GM21381 (cell line): ENCODE measurements around the gene PPP2R2D.
"Not testable (repeated sequence)": the region's sequence is repeated elsewhere in the genome, so short reads cannot be mapped to it uniquely, and the experiment has no call there.

ENCODE experiments used
- ATAC-seq: cut with Tn5 transposase; IDR thresholded peaks from one replicate; pipeline ENCODE4 v1.9.1; 2021; ENCODE audit warnings: mild to moderate bottlenecking, moderate library complexity; ENCODE audit not compliant: unreplicated experiment

PPP2R2D gene

DNA sequence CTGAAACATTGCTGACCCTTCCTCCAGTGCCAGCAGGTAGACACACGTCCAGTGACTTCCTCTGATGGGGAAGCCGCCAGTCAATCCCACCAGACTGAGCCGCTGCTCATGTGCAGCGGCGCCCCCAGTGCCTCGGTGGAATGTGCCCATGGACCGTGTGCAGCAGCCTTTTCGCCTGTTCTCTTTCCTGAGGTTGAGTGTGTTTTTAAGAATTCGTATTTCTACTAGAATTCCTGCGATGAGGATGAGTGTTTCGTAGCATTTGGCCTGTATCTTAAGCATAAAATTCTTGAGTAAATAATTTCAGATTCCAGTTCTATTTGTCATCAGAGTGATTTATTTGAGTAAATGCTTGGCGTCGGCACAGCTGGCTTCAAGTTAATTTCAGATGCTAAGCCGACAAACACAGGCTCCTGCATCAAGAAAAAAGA, 45.5 kb downstream of the PPP2R2D start:
- no peak for ATAC-seq

DNA sequence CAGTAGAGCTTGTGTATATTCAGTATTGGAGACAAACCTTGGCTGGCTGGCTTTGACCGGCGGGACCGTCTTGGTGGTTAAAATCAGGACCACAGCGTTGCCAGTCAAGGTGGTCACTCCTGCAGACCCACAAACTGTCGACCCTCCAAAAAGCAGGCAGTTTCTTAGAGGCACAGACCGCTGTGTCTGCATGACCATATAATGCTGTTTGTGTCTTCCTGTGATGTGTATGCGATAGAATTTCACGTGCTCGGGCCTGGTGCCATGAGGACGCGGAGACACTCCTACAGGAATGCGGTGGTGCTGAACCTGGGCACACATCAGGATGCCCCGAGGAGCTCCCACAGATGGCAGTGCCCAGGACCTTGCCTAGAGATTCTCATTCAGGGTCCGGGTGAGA, 46.1 kb downstream of the PPP2R2D start:
- no peak for ATAC-seq

DNA sequence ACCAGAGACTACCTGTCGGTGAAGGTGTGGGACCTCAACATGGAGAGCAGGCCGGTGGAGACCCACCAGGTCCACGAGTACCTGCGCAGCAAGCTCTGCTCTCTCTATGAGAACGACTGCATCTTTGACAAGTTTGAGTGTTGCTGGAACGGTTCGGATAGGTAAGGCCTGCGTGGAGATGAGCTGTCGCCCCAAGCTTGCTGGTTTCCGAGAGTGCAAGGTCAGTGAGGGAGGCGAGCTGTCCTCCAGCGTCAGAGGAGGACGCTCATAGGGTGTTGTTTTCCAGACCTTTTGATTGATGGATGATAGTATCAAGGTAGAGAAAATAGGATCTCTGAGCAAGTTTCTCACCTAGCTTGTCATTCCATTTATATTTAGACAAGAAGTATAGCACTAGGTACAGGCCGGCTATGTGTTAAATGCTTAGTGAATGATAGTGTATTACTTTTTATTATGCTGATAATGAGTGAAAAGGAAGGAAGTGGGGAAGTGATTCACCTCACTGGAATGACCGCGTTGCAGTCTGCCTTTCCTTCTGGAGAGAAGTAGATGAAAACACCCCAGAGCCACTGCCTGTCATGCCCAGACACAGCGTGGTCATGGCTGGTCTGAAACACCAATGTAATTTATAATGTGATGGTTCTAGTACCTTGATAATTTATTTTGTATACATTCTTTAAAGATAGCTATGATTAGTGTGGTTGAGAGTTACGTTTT, 47.0 kb downstream of the PPP2R2D start:
- no peak for ATAC-seq

DNA sequence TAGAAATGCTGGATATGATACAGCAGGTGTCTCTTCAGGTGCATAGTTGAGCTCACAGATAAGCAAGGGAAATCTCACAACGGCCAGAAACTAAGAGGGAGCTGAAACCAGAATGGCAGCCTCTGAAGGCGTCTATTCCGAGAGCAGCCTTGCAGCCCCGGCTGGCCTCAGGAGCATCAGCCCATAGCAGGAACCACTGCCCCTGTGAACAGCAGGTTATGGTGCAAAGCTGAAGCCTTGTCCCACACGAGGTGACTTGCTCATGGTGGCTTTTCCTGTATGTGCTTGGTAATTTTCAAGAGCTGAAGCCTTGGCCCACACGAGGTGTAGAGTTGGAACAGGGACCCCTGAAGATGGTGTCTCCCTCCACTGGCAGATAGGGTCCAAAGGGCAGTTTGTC, 47.7 kb downstream of the PPP2R2D start:
- ATAC-seq: no peak

DNA sequence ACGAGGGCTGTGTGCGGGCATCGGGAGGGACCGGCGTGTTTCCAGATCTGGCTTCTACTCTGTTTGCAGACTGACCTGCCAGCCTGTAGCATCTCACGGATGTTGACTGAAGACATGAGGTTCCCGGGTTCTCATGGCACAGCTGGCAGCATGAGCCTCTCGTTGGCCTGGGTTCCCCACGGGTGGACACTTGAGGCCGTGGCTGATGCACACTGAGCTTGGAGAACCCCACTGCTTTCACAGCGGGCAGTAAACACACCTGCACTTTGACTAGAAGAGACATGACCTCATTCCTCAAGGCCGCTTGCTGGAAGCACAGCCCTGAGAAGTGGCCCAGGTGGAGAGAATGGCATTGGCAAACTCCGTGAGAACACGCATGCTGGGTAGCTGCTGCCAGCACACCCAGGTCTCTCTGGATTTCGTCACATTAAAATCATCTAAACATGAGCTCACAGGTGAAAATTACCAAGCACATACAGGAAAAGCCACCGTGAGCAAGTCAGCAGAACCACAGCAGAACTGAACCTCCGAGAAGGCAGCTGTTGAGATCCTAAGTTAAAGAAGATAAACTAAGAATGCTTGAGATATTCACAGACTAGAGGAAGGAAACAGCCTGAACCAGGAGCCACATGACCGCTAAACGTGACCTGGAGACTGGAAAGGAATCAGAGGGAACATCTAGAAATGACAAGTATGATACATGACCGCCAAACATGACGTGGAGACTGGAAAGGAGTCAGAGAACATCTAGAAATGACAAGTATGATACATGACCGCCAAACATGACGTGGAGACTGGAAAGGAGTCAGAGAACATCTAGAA, 48.4 kb downstream of the PPP2R2D start:
- no peak for ATAC-seq

DNA sequence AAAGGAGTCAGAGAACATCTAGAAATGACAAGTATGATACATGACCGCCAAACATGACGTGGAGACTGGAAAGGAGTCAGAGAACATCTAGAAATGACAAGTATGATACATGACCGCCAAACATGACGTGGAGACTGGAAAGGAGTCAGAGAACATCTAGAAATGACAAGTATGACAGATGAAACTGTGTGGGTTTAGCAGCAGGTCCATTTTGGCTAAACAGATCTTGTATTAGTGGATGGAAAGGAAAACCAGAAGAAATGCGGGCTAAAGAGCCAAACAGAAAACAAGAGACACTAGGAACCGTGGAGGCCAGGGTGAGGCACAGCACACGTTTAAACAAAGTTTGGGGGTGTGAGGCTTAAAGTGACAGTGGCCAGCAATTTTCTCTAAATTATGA, 49.1 kb downstream of the PPP2R2D start:
- ATAC-seq: not testable (repeated sequence)

DNA sequence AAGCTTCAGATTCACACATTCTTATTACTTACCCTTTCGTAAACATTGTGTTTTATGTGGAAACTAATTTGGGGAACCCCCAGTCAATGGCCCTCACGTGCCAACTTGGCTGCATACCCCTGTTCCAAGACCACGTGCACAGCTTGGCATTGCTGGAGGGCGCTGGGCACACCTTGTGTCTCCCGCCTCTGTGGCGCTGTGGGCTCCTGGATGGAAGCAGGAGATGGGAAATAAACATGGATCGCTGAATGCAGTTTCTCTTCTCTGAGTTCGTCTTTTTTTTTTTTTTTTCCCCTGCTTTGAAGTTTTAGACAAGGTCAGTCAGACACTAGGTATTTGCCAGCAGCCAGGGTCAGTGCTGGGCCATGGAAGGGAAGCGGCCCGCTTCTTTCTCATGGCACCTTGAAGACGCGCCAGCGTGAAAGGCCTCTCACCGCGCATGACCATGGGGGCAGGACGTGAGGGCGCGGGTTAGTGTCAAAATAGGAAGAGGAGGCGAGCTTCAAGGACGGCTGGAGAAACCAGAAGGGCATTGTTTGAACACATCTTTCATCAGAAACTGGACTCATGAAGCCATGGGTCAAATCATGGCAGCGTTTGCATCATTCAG, 53.7 kb downstream of the PPP2R2D start:
- ATAC-seq: no peak

DNA sequence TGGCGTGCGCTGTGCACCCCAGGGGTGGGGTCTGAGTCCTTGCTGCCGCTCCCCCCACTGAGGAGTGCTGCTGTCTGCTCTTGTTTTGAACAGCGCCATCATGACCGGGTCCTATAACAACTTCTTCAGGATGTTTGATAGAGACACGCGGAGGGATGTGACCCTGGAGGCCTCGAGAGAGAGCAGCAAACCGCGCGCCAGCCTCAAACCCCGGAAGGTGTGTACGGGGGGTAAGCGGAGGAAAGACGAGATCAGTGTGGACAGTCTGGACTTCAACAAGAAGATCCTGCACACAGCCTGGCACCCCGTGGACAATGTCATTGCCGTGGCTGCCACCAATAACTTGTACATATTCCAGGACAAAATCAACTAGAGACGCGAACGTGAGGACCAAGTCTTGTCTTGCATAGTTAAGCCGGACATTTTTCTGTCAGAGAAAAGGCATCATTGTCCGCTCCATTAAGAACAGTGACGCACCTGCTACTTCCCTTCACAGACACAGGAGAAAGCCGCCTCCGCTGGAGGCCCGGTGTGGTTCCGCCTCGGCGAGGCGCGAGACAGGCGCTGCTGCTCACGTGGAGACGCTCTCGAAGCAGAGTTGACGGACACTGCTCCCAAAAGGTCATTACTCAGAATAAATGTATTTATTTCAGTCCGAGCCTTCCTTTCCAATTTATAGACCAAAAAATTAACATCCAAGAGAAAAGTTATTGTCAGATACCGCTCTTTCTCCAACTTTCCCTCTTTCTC, 55.0 kb downstream of the PPP2R2D start:
- no peak for ATAC-seq

DNA sequence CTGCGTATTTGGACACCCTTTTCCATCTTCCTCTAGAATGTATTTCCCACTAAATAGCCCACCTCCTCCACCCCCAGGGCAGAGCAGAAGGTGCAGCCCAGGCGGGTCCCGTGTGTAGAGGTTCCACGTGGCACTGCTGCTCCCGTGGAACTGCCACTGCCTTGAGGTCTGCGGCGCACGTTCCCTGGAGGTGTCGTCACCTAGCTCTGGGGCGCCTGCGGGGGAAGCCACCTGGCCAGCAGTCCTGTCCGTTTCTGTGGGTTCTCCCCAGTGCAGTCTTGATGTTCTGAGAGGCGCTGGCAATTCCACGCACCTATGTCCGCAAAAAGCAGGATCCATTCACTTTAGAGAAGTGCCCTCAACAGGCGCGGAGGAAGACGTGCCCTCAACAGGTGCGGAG, 59.0 kb downstream of the PPP2R2D start:
- ATAC-seq: no peak

DNA sequence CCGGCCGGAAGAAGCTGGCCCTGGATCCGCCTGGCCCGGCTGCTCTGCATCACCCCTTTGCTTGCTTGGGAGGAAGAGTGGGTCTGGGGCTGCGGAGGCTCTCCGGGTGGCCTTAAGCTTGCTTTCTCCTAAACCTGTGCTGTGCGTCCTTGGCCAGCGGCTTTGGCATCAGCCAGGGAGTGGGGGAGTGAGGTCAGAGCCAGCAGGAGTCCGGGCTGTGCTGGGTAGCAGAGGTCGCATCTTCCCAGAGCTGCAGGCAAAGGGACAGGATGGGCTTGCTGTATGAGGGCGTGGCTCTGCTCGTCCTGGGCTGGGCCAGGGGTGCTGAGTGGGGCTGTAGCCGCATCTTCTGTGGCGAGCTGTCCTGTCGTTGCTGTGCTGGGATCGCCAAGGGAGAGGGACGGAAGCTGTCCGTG, 59.8 kb downstream of the PPP2R2D start:
- ATAC-seq: no peak

DNA sequence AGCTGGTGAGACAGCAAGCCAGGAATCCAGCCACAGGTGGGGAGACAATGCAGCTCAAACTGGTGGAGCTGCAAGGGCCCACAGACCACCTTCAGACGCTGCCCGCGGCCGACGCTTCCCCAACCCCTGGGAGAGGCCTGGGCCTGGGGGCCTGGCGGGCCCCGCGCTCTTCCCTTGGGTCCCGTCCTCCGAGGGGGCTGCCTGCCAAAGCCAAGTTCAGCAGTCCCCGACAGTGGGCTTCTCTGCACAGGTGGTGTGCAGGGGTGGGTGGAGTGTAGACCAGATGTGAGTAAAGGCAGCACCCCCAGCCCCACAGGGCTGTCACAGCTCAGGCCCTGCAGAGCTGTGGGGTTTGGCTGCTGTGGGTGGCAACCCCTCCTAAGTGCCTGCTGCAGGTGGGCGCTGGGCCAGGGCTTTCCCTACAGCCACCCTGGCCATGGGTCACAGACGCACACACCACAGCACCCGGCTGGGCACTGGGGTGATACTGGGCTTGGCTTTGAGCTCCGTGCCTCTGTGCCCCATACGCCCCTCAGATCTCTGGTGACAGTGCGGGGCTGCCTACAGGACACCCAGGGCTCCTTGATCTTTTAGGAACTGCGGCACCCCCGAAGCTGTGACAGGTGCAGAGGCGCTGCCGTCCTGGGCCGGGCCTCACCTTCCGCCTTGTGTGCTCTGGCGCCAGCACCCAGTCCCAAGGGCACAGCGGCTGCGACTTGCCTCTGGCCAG, 60.4 kb downstream of the PPP2R2D start:
- no peak for ATAC-seq

DNA sequence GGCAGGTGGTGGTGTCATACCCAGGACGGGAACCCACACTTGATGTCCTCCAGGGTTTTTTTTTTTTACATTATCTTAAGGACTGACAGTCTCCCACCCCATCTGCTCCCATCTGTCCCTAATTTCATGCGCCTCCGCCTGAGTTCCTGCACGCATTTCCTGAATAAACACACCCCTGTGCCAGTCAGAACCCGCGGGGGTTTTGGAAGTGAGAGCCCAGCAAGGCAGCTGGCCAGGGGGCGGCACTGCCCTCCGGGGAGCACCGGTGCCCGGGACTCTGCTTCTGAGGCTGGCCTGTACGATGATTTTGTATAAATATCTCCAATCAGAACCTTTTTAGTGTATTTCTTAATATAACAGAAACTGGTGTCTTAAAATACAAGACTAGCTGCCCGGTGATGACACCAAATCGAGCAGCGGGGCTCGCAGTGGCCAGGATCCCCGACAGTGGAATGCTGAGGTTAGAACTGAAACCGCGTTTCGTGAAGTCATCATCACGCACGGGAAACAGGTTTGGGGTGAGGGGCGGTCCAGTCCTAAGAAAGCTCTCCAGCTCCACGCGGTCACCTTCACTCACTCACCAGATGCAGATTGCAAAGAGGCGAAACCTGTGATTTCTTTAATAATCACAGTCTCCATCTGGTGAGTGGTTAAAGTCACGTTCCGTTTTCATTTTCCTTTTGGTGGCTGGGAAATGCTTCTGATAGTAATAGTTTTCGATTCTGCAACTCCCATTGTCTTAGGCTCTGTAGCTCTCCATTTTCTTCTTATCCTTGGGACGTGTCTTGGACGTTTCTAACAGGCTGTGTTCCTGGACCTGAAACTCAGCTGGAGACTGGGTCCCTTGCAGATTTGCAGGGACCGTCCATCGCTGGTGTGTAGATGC, 61.2 kb downstream of the PPP2R2D start:
- no peak for ATAC-seq

DNA sequence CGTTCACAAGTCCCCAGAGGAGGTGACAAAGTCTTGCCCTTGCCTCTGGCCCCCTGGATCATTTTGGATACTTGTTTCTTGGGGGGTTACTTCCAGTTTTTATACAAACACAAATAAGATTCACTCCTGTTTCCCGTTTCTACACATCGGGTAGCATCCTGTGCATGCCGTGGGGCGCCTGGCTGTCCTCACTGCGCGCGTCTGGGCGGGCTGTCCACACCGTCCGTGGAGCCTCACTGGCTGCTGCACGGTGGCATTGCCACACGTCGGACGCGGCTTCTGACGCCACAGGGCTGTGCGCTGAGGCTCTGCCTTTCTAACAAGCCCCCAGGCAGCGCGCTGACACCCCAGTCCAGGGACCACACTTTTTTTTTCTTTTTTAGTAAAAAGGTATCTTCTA, 62.5 kb downstream of the PPP2R2D start:
- no peak for ATAC-seq

DNA sequence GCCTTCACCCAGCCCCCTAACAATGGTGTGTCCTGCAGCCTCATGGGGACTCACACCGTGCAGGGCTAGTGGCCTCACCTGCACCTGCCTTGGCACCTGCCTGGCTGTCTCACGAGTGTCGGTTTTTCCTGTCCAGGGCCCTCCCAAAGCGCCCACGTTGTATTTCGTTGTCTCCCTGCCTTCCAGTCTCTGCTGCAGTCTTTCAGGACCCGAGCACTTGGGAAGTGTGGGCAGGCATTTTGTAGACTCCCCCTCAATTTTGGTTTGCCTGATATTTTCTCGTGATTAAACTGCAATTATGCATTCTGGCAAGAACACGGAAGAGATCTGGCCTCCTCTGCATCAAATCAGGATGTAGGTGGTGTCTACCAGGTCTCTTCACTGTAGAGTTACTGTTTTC, 63.0 kb downstream of the PPP2R2D start:
- ATAC-seq: no peak

DNA sequence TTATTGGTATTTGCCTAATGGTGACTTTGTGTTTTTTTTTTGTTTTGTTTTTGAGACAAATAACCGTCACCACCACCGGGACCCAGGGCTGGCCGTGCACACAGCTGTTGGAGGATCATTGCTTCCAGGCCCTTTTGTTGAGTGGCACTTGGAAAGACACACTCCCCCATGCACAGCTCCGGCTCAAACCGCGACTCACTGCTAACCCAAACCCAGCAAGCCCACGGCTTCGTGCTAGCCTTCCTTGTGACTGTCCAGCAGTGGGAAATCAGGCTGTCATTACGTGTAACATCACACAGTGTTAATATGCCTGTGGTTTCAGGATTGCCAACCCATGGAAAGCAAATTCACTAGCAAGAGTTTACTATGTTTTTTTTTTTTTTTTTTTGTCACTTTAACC, 63.5 kb downstream of the PPP2R2D start:
- no peak for ATAC-seq

DNA sequence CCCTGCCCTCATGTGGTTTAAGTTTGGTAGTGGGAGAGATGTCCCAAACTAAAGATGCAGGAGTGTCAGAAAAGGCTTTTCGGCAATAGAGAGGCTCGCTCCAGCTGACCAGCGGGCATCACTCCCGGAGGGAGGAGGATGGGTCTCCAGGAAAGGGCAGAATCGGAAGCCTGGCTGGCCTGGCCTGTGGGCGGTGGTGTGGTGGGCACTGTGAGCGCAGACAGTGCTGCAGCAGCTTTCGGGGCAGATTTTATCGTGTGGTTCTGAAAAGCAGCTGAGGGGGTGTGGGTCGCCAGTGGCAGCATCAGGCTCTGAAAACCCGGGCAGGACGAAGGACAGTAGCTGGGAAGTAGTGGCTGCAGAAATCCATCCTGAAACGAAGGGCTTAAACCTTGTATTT, 68.1 kb downstream of the PPP2R2D start:
- ATAC-seq: no peak

DNA sequence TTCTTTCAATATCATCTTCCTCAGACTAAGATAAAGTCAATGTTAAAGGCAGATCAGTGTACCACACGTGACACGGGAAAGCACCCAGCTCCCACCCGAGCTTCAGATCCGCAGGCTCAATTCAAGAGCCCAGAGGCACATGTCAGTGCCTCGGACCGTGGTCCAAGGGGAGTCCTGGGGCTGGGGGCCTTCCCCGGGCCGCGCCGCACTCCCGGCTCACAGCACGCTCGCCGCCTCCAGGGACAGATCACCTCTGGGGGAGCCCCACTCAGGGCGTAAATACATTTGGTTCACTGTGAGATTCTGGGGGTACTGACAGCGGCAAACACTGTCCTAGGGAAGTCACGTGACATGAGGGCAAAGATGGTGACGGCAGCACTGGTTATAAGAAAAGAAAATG, 70.1 kb downstream of the PPP2R2D start:
- ATAC-seq: no peak

DNA sequence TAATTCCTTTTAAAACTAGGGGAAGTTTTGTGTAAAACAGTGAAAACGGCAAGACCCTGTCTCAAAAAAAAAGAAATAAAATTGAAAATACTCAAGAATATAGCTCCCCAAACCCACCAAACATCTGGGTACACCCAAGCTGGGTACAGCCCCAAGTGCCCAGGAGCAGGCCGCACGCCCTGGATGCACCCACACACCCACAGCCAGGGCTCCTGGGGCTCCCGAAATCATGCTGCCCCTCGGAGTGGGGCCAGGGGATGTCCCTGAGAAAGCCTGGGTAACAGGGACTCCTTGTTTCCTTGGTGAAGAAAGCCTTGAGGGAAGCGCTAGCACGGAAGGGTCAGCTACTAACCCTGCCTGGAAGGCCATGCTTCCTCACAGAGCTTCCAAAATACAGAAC, 70.8 kb downstream of the PPP2R2D start:
- ATAC-seq: no peak

DNA sequence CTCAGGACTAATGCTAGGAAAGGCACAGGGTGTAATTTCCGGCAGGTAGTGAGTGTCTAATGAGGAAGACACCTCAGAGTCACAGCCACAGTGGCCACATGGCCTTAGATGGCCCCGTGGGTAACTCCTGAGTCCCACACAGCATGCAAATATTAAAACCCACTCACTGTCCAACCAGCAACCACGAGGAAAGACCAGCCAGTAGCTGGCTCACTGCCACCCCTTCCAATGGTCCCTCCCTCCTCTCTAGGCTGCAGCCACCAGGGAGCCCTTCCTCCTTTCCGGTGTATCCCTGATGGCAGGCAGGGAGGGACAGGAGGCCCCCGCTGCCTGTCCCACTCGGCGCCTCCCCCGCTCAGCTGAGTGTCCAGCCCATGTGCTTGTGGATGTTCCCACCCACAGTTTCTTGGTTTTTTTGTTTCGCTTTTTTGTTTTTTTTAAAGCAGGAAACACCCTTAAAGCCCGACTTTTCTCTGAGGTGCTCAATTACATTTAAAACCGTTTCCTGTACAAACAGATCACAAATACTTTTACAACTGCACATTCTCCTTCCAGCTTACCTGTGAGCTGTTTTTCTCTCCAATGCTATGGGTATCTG, 71.8 kb downstream of the PPP2R2D start:
- no peak for ATAC-seq
